Esophagus muscularis mucosa (tissue), 4 donors: Measurements from ENCODE around the gene ZNF155. TPM values are rescaled to one million over a fixed set of nuclear protein-coding genes. Genes with fewer than 3 reads are reported as not detected.
A peak's percentile ranks its signal among the peaks of the same experiment; 100 is the strongest.

Experiments
- DNase-seq: peaks from one replicate; pipeline ENCODE4 v3.0.0-alpha.2; 2017; ENCODE audit errors: extremely low spot score
- H3K27ac ChIP-seq, 4 donors: fragments of 200-600 bp; sonication (generic); replicated peaks in 1 of 4; 1 replicate in 3 of 4; 2 replicates in 1 of 4; pipeline ENCODE4 v1.5.1; 2016 to 2019; ENCODE audit warnings: mild to moderate bottlenecking in 1 of 4
- H3K27me3 ChIP-seq, 4 donors: fragments of 200-600 bp; sonication (generic); one replicate each; pipeline versions ENCODE4 v1.5.1 to v1.6.0; 2016 to 2019
- H3K36me3 ChIP-seq, 4 donors: fragments of 200-600 bp; sonication (generic); one replicate each; pipeline ENCODE4 v1.5.1; 2016 to 2019
- H3K4me1 ChIP-seq, 4 donors: fragments of 200-600 bp; sonication (generic); one replicate each; pipeline ENCODE4 v1.5.1; 2016 to 2019
- H3K4me3 ChIP-seq, 4 donors: fragments of 200-600 bp; sonication (generic); 1 replicate in 2 of 4; 2 replicates in 2 of 4; pipeline ENCODE4 v1.5.1; 2016 to 2019; ENCODE audit warnings: mild to moderate bottlenecking in 4 of 4, moderate library complexity in 1 of 4
- H3K9me3 ChIP-seq, 4 donors: fragments of 200-600 bp; sonication (generic); 1 replicate in 3 of 4; 2 replicates in 1 of 4; pipeline ENCODE4 v1.5.1; 2016 to 2019
- EP300 ChIP-seq: sonication (generic); formaldehyde crosslinking; IDR thresholded peaks from one replicate; pipeline ENCODE4 v1.6.1; 2017; ENCODE audit warnings: antibody characterized with exemption
- POLR2A ChIP-seq: fragments of 450-650 bp; IDR thresholded peaks from one replicate; pipeline ENCODE4 v1.6.1; 2017; ENCODE audit warnings: antibody characterized with exemption, moderate library complexity, mild to moderate bottlenecking, low read depth
- POLR2AphosphoS5 ChIP-seq, 2 donors: sonication (generic); formaldehyde crosslinking; IDR thresholded peaks; one replicate each; pipeline ENCODE4 v1.6.1; 2017; ENCODE audit warnings: antibody characterized with exemption in 2 of 2
- WGBS: methylation state at CpG from one replicate; pipeline ENCODE4 v1.1.5; 2018; 5-methylcytosine and 5-hydroxymethylcytosine counted together
- intact Hi-C: fragments of 100-400 bp; cut with DNase I; formaldehyde crosslinking; loops from one replicate; pipeline ENCODE4 v1.15.1; 2023
- total RNA-seq, 4 donors: library from RNA; depleted of rRNA; stranded (reverse); fragments of >200 nt; gene quantifications; one replicate each; pipeline versions ENCODE4 v1.1.0 to v1.2.1, GENCODE V29; 2016
- TF ChIP-seq, protein P1 (sequence below), 3 experiments: fragments of 200-600 bp in 2 of 3; fragments of 450-650 bp in 1 of 3; sonication (generic) in 2 of 3; IDR thresholded peaks; one replicate each; pipeline ENCODE4 v1.5.1; 2017 to 2019; ENCODE audit warnings: antibody characterized with exemption in 3 of 3, mild to moderate bottlenecking in 2 of 3, moderate library complexity in 1 of 3

ZNF155 gene
- total RNA-seq = 1 to 10 TPM; 5.3 to 6.2 (median 5.9) TPM

GRCh38 chr19:43983912-43984686 lies at the start of gene ZNF155:
ZNF155 (plus strand) TSS chr19:43984188; CDS start chr19:43988544, 4,356 bp downstream.
- intact Hi-C loops = loop anchor here (2.0 to 10.0 kb wide), 2 partner anchors 19 to 49 kb away; partner anchors contain the start of genes ZNF230 and ZNF45
- H3K9me3 ChIP-seq = peaks cover 6 to 42% (median 29%) of the 10 kb centered on the region in 4 donors

DNA sequence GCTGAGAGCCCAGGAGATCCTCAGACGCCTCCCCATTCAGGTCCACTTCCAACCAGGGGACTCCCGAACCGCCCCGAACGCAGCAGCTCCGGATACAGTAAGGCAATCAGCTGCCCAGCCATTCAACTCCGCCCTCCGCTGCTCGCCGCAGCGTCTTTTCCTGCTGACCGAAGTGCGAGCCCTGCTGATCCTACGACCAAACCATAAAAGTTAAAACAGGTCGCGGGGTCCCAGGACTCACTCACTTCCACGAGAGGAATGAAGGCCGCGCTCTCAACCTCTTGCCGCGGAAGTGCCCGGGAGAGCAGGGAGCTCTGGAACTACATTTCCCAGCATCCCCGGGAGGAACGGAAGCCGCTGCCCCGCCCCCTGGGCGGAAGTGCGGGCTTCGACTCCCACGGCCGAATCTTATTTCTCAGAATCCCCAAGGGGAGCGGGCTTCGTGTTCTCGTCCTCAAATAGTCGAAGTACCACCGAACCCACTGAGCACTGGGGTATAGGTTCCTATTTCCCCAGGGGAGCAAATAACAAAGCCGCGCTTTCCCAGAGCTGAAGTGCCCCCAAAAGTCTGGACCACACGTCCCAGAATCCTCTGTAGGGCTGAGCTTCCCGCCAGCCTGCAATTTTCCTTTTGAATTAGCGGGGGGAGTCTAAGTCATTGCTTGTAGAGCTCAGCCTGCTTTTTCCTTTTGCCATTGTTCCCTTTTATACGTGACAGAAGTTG lies 48.8 kb upstream of the ZNF155 start, which contains the start of gene ZNF45:
TSS of gene ZNF45 (minus strand) at position 298 of the 724 bp plus-strand sequence. CDS start 13,097 bp downstream, outside the sequence.
- TF ChIP-seq POLR2AphosphoS5 (IDR thresholded peaks at IDR 0.05) (peak; percentile 66 to 68), POLR2A (no peak), EP300 (no peak)
- TF ChIP-seq, protein P1, sequence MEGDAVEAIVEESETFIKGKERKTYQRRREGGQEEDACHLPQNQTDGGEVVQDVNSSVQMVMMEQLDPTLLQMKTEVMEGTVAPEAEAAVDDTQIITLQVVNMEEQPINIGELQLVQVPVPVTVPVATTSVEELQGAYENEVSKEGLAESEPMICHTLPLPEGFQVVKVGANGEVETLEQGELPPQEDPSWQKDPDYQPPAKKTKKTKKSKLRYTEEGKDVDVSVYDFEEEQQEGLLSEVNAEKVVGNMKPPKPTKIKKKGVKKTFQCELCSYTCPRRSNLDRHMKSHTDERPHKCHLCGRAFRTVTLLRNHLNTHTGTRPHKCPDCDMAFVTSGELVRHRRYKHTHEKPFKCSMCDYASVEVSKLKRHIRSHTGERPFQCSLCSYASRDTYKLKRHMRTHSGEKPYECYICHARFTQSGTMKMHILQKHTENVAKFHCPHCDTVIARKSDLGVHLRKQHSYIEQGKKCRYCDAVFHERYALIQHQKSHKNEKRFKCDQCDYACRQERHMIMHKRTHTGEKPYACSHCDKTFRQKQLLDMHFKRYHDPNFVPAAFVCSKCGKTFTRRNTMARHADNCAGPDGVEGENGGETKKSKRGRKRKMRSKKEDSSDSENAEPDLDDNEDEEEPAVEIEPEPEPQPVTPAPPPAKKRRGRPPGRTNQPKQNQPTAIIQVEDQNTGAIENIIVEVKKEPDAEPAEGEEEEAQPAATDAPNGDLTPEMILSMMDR (IDR thresholded peaks at IDR 0.05) = no peak
- WGBS = under 1% methylated on average over 20 of the region's 42 CpGs

More at GRCh38 chr19:43983912-43984686, at the start of gene ZNF155:
- WGBS = 2% methylated on average over 36 of the region's 40 CpGs
- Histone ChIP-seq H3K27me3 (no peaks in the 10 kb centered on the region), H3K27ac (peak within 1 kb of the TSS; percentile 78 to 84 (median 82)), H3K36me3 (peaks cover 7 to 14% (median 9%) of the 10 kb centered on the region in 4 donors), H3K4me3 (peak within 1 kb of the TSS; percentile 68 to 73 (median 71)), H3K4me1 (peaks cover 4 to 17% (median 13%) of the 10 kb centered on the region in 4 donors)
- TF ChIP-seq POLR2A (no peak), POLR2AphosphoS5 (IDR thresholded peaks at IDR 0.05) (peak; percentile 72 to 77), EP300 (no peak)
- TF ChIP-seq, protein P1 (IDR thresholded peaks at IDR 0.05) = no peak
- peak; percentile 98 for DNase-seq

GRCh38 chr19:43936188-43936587 lies 47.8 kb upstream of the ZNF155 start:
- no peak overlapping the region for H3K27ac ChIP-seq
- H3K36me3 ChIP-seq = peaks cover 15 to 22% (median 21%) of the 10 kb centered on the region in 4 donors
- no peaks in the 10 kb centered on the region for H3K9me3 ChIP-seq
- DNase-seq = no peak
- H3K4me3 ChIP-seq = no peak overlapping the region
- TF ChIP-seq POLR2A (no peak), EP300 (no peak), POLR2AphosphoS5 (IDR thresholded peaks at IDR 0.05) (no peak)
- TF ChIP-seq, protein P1 (IDR thresholded peaks at IDR 0.05) = no peak
- no peaks in the 10 kb centered on the region for H3K27me3 ChIP-seq
- intact Hi-C loops = loop anchor here (10.0 kb wide), 1 partner anchor 49 kb away; the partner anchor contains the start of gene ZNF155
- 87% methylated on average over 5 of the region's 5 CpGs for WGBS
- H3K4me1 ChIP-seq = peaks cover 16 to 24% (median 18%) of the 10 kb centered on the region in 4 donors

More for the DNA sequence above, 48.8 kb upstream of the ZNF155 start, which contains the start of gene ZNF45:
- intact Hi-C loops = loop anchor here (10.0 kb wide), 1 partner anchor 50 kb away; the partner anchor contains the start of gene ZNF155
- Histone ChIP-seq H3K9me3 (no peaks in the 10 kb centered on the region), H3K36me3 (peaks cover 18 to 32% (median 31%) of the 10 kb centered on the region in 4 donors), H3K27ac (peak within 1 kb of the TSS; percentile 80 to 89 (median 84)), H3K27me3 (no peaks in the 10 kb centered on the region), H3K4me1 (peaks cover 16 to 24% (median 18%) of the 10 kb centered on the region in 4 donors), H3K4me3 (peak within 1 kb of the TSS; percentile 62 to 66 (median 66))
- DNase-seq = peak; percentile 97

DNA sequence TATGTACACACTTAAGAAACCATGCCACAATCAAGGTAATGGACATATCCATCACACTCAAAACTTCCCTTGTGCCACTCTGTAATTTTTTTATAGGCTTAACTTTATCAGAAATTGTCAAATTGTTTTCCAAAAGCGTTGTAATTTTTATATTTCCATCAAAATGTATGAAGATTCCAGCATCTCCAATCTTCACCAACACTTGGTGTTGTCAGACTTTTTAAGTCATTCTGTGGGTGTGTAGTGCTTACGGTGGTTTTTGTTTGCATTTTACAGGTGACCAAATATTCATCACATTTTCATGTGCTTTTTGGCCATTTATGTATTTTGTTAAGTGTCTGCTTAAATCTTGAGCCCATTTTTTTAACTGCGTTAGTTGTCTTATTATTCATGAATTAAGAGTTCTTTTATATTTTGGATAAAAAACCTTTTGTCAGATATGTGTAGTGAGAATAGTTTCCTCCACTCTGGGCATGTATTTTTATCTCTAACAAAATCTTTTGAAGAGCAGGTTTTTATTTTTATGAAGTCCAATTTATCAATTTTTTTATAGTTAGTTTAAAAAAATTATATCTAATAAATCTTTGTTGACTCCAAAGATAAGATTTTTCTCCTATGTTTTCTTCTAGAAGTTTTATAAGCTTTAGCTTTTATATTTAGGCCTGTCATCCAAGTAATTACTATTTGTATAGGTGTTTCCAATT lies 44.3 kb upstream of the ZNF155 start:
- Histone ChIP-seq H3K4me1 (peaks cover 0 to 5% (median 4%) of the 10 kb centered on the region in 4 donors), H3K27me3 (no peaks in the 10 kb centered on the region), H3K27ac (no peak overlapping the region), H3K9me3 (no peaks in the 10 kb centered on the region), H3K36me3 (no peaks in the 10 kb centered on the region), H3K4me3 (no peak overlapping the region)
- intact Hi-C loops = loop anchor here (10.0 kb wide), 1 partner anchor 45 kb away; the partner anchor contains the start of gene ZNF155
- WGBS = 76% methylated on average over 3 of the region's 3 CpGs
- no peak for DNase-seq
- no peak for TF ChIP-seq EP300
- no peak for TF ChIP-seq POLR2A
- no peak for TF ChIP-seq POLR2AphosphoS5 (IDR thresholded peaks at IDR 0.05)
- TF ChIP-seq, protein P1 (IDR thresholded peaks at IDR 0.05) = no peak
